ENCODE measurements around the gene ZNF518A. TPM values are rescaled to one million over a fixed set of nuclear protein-coding genes. Genes with fewer than 3 reads are reported as not detected.

The ZNF518A gene
- 5.9 and 6.6 TPM in 2 replicates for total RNA-seq

GRCh38 chr10:96129387-96130325, at the start of gene ZNF518A:
TSS of gene ZNF518A (plus strand) at chr10:96130297. CDS start at chr10:96156323, 26,026 bp downstream.

Other genes with a start within 250 kb of the ZNF518A start
- gene CC2D2B, start 222.3 kb upstream of the ZNF518A start, total RNA-seq = not detected in 2 replicates
- gene CCNJ, start 86.7 kb upstream of the ZNF518A start, total RNA-seq = 1.2 and 2.6 TPM in 2 replicates
- not detected in 2 replicates for gene BLNK, start 141.3 kb downstream of the ZNF518A start, total RNA-seq
- gene DNTT, start 174.1 kb downstream of the ZNF518A start, total RNA-seq = not detected in 2 replicates
- not detected in 2 replicates for gene OPALIN, start 228.7 kb downstream of the ZNF518A start, total RNA-seq